Kidney epithelial cell (primary cell): ENCODE results near the gene ATP6V0A1. TPM values are rescaled to one million over a fixed set of nuclear protein-coding genes. Genes with fewer than 3 reads are reported as not detected.

Experiments
- DNase-seq: peaks from one replicate; pipeline ENCODE4 v3.0.0-alpha.2; 2010; ENCODE audit warnings: low read depth
- H3K27me3 ChIP-seq: 2 replicates; pipeline ENCODE4 v1.6.0; 2011; ENCODE audit warnings: low read length; ENCODE audit not compliant: control insufficient read depth, insufficient read depth
- H3K36me3 ChIP-seq: 2 replicates; pipeline ENCODE4 v1.5.1; 2011; ENCODE audit warnings: low read length; ENCODE audit not compliant: control insufficient read depth, insufficient read depth
- H3K4me3 ChIP-seq: 2 replicates; pipeline ENCODE4 v1.5.1; 2011; ENCODE audit warnings: low read depth, mild to moderate bottlenecking, control low read depth, low read length
- total RNA-seq: library from RNA; depleted of rRNA; stranded (reverse); fragments of >200 nt; gene quantifications from 2 replicates; pipeline ENCODE4 v1.2.3, GENCODE V29; 2015
- TF ChIP-seq, protein P1 (sequence below): IDR thresholded peaks from 2 replicates; pipeline ENCODE4 v1.5.1; 2011; ENCODE audit warnings: mild to moderate bottlenecking, moderate library complexity, low read length, control low read depth, inconsistent platforms; ENCODE audit not compliant: insufficient read depth, poor library complexity, severe bottlenecking

ATP6V0A1 gene
- total RNA-seq, 1 donor from 2014 or later, result 46.4 TPM

DNA sequence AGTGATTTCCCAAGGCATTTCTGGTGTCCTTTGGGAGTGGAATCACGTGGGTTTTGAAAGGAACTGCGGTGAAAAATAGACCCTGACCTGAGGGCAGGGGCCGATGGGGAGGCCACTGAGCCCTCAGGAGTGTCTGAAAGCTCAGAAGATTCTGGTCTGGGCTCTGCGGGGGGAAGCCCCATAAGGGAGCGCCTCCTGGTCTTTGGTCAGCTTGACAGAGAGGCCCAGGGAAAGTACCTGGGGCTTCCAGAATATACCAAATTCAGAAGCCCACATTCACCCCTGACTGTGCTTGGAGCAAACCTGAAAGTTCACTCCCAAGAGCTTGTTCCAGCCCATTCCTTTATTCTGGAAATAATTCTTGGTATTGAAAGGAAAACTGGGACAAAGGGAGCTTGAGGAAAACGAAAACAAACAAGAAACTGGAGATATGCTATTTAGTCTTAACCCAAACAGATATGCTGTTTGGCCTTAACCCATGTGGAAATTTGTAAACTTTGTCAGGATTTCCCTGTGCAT, 54.1 kb downstream of the ATP6V0A1 start:
- no peak for DNase-seq
- TF ChIP-seq, protein P1, sequence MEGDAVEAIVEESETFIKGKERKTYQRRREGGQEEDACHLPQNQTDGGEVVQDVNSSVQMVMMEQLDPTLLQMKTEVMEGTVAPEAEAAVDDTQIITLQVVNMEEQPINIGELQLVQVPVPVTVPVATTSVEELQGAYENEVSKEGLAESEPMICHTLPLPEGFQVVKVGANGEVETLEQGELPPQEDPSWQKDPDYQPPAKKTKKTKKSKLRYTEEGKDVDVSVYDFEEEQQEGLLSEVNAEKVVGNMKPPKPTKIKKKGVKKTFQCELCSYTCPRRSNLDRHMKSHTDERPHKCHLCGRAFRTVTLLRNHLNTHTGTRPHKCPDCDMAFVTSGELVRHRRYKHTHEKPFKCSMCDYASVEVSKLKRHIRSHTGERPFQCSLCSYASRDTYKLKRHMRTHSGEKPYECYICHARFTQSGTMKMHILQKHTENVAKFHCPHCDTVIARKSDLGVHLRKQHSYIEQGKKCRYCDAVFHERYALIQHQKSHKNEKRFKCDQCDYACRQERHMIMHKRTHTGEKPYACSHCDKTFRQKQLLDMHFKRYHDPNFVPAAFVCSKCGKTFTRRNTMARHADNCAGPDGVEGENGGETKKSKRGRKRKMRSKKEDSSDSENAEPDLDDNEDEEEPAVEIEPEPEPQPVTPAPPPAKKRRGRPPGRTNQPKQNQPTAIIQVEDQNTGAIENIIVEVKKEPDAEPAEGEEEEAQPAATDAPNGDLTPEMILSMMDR, result no peak
- Histone ChIP-seq H3K27me3 (no peaks in the 10 kb centered on the region), H3K36me3 (peaks cover 2% of the 10 kb centered on the region), H3K4me3 (no peak overlapping the region)

DNA sequence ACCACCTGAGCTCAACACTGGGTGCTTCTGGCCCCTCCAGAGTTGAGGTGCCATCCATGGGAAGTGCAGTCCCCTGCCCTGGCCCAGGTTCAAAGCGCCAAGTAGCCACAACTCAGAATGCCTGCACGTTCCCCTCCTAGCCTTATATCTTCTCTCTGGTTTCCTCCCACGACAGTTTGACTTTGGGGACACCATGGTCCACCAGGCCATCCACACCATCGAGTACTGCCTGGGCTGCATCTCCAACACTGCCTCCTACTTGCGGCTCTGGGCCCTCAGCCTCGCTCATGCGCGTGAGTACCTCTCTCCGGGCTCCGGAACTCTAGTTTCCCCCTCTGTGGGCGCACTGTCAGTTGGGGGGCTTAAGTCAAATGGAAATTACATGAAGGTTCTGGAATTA, 55.0 kb downstream of the ATP6V0A1 start:
- Histone ChIP-seq H3K27me3 (no peaks in the 10 kb centered on the region), H3K4me3 (no peak overlapping the region), H3K36me3 (no peaks in the 10 kb centered on the region)
- no peak for DNase-seq
- TF ChIP-seq, protein P1, result no peak

DNA sequence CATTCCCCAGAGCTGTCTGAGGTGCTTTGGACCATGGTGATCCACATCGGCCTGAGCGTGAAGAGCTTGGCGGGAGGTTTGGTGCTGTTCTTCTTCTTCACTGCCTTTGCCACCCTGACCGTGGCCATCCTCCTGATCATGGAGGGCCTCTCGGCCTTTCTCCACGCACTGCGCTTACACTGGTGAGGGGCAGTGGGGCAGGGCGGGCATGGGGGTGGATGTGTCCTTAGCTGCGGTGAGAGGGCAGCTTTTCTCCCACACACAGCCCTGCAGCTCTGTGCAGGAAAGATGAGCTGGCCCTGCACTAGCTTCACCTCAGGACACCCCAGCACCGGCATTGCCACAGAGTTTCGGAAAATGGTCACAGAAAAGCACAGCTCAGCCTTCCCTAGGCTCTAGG, 55.6 kb downstream of the ATP6V0A1 start:
- H3K4me3 ChIP-seq, result no peak overlapping the region
- no peaks in the 10 kb centered on the region for H3K27me3 ChIP-seq
- DNase-seq, result no peak
- H3K36me3 ChIP-seq, result no peaks in the 10 kb centered on the region
- TF ChIP-seq, protein P1, result no peak

DNA sequence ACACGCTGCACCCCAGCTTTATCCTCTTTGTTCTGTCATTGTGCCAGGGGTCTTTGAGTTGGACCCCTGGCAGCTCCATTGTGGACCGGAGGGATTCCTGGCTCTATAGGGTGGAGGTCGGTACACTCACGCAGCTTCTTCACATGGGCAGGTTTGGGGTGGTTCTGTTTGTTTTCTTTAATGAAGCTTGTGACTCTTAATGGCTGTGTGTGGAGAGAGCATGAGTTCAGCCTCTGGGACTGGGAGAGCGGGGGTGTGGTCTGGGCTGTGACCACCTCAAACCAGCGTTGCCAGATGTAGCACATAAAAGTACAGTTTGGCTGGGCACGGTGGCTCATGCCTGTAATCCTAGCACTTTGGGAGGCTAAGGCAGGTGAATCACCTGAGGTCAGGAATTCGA, 56.2 kb downstream of the ATP6V0A1 start:
- Histone ChIP-seq H3K4me3 (no peak overlapping the region), H3K27me3 (no peaks in the 10 kb centered on the region), H3K36me3 (no peaks in the 10 kb centered on the region)
- TF ChIP-seq, protein P1, result no peak
- no peak for DNase-seq

DNA sequence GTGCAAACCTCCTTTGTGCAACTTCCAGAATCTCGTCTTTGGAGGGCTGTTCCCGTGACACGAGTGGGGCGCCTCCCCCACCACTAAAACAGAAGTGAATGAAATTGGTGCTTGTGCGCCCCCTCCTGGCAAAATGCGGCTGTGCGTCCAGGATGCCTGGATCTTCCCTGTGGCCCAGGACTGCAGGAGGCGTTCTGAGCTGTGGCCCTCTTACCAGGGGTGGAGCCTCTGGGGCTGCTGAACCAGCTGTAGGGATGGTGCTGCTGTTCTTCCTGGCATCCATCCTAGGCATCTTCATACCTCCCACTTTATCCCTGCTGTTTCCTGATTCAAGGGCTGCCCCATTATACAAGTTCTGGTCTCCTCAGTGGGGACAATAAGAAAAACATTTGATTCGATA, 58.8 kb downstream of the ATP6V0A1 start:
- H3K27me3 ChIP-seq, result no peaks in the 10 kb centered on the region
- no peaks in the 10 kb centered on the region for H3K36me3 ChIP-seq
- no peak overlapping the region for H3K4me3 ChIP-seq
- DNase-seq, result no peak
- TF ChIP-seq, protein P1, result peak; percentile 90

DNA sequence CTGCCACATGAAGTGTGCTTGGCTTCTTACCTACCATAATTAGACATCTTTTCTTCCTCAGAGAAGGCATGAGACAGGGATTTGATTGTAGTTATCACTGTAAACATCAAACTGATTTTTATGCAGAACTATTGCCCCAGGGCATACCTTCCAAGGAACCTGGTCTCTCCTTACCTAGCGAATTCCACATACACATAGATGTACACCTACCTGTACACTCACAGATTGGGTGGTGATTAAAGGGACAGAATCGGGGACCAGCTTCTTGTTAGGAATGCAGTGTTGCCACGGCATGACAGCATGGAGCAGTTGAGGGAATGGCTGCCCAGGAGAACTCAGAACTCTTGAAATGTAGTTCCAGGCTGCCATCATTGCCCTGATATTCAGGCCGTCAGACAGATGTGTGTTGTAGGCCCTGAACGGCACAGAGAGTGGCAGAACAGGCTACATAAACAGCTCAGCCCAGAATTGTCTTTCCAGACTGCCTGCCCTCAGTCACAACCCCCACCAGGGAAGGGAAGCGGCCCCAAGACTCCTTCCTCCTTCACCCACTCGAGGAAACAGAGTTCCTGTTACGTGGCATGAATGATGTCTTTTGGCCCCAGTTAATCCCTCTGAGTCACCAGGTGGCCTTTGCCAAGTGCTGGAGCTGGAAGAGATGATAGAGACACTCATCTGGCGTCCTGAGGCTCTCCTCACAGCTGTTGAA, 59.5 kb downstream of the ATP6V0A1 start:
- no peaks in the 10 kb centered on the region for H3K27me3 ChIP-seq
- H3K4me3 ChIP-seq, result no peak overlapping the region
- DNase-seq, result peak; percentile 73
- H3K36me3 ChIP-seq, result no peaks in the 10 kb centered on the region
- TF ChIP-seq, protein P1, result no peak
